B cell (primary cell): Measurements from ENCODE around the gene PBX2. TPM values are rescaled to one million over a fixed set of nuclear protein-coding genes. Genes with fewer than 3 reads are reported as not detected.

Experiments used
- ATAC-seq: fragments of 200-7000 bp; cut with Tn5 transposase; one replicate; pipeline ENCODE4 v1.10.0; 2021; ENCODE audit warnings: low read depth, mild to moderate bottlenecking, moderate number of reproducible peaks, moderate library complexity
- CTCF ChIA-PET: fragments of 350-600 bp; sonication (Branson Sonifier 250); formaldehyde crosslinking; loops from one replicate; lab custom pipeline; 2021; ENCODE audit warnings: antibody characterized with exemption, inconsistent platforms; lab: Charles Lee
- POLR2A ChIA-PET: fragments of 350-600 bp; sonication (Branson Sonifier 250); formaldehyde crosslinking; loops from one replicate; lab custom pipeline; 2021; ENCODE audit warnings: antibody characterized with exemption; lab: Charles Lee
- DNase-seq: peaks from one replicate; pipeline ENCODE4 v3.0.0; 2013
- H2AFZ ChIP-seq: 2 replicates; pipeline ENCODE4 v1.6.1; 2012; ENCODE audit warnings: mild to moderate bottlenecking, low read depth, low read length; ENCODE audit not compliant: insufficient read depth, poor library complexity, severe bottlenecking
- H3K27ac ChIP-seq, 2 donors: 1 replicate in 1 of 2; 2 replicates in 1 of 2; pipeline ENCODE4 v1.5.1; 2012 to 2013; ENCODE audit warnings: low read length in 2 of 2, mild to moderate bottlenecking in 2 of 2, moderate library complexity in 1 of 2
- H3K27me3 ChIP-seq, 4 experiments: fragments of 200-600 bp in 1 of 4; sonication (generic) in 1 of 4; replicated peaks in 1 of 4; 1 replicate in 2 of 4; 2 replicates in 2 of 4; pipeline versions ENCODE4 v1.6.1 to v1.7.0; 2013 to 2016; ENCODE audit warnings: low read length in 3 of 4, mild to moderate bottlenecking in 2 of 4, mixed read lengths in 1 of 4, moderate library complexity in 1 of 4; ENCODE audit not compliant: insufficient read depth in 4 of 4, control insufficient read depth in 3 of 4; ENCODE audit errors: control extremely low read depth in 1 of 4
- H3K36me3 ChIP-seq, 2 experiments: replicated peaks in 1 of 2; 1 replicate in 1 of 2; 2 replicates in 1 of 2; pipeline versions ENCODE4 v1.6.1 to v1.7.1; 2013; ENCODE audit warnings: low read length in 1 of 2; ENCODE audit not compliant: insufficient read depth in 2 of 2, control insufficient read depth in 1 of 2; ENCODE audit errors: control extremely low read depth in 1 of 2, extremely low read depth in 1 of 2
- H3K4me1 ChIP-seq, 2 donors: fragments of 200-600 bp in 1 of 2; sonication (generic) in 1 of 2; 1 replicate in 1 of 2; 2 replicates in 1 of 2; pipeline versions ENCODE4 v1.5.1 to v1.6.1; 2013 to 2017; ENCODE audit warnings: low read length in 2 of 2; ENCODE audit not compliant: control insufficient read depth in 2 of 2, insufficient read depth in 2 of 2
- H3K4me2 ChIP-seq: replicated peaks from 2 replicates; pipeline ENCODE3; 2012; ENCODE audit warnings: mild to moderate bottlenecking, low read depth, low read length; ENCODE audit not compliant: poor library complexity, severe bottlenecking
- H3K4me3 ChIP-seq, 5 experiments: fragments of 200-600 bp in 1 of 5; sonication (generic) in 1 of 5; 1 replicate in 3 of 5; 2 replicates in 2 of 5; pipeline versions ENCODE4 v1.5.1 to v1.7.0; 2011 to 2016; ENCODE audit warnings: low read length in 4 of 5, mild to moderate bottlenecking in 4 of 5, low read depth in 2 of 5, control low read depth in 1 of 5, moderate library complexity in 1 of 5; ENCODE audit not compliant: insufficient read depth in 1 of 5; ENCODE audit errors: control extremely low read depth in 1 of 5, extremely low read depth in 1 of 5
- H3K79me2 ChIP-seq: fragments of 200-600 bp; sonication (generic); one replicate; pipeline ENCODE4 v1.6.0; 2016; ENCODE audit warnings: low read length; ENCODE audit not compliant: control insufficient read depth, insufficient read depth
- H3K9ac ChIP-seq: fragments of 200-600 bp; sonication (generic); 2 replicates; pipeline ENCODE4 v1.6.1; 2017; ENCODE audit warnings: mild to moderate bottlenecking, low read length, moderate library complexity
- H3K9me3 ChIP-seq, 3 donors: one replicate each; pipeline versions ENCODE4 v1.6.1 to v1.7.1; 2013; ENCODE audit warnings: low read length in 2 of 3; ENCODE audit not compliant: control insufficient read depth in 2 of 3, insufficient read depth in 1 of 3; ENCODE audit errors: control extremely low read depth in 1 of 3
- H4K20me1 ChIP-seq: 2 replicates; pipeline ENCODE4 v1.6.0; 2012; ENCODE audit warnings: mild to moderate bottlenecking, low read length; ENCODE audit not compliant: insufficient read depth, control insufficient read depth, poor library complexity, severe bottlenecking
- H3K27ac Mint-ChIP-seq: one replicate; pipeline ENCODE4 v1.8.0; 2021; ENCODE audit warnings: mixed read lengths
- H3K27me3 Mint-ChIP-seq: one replicate; pipeline ENCODE4 v1.8.0; 2021; ENCODE audit warnings: mixed read lengths
- H3K4me1 Mint-ChIP-seq: one replicate; pipeline ENCODE4 v1.8.0; 2021; ENCODE audit warnings: mixed read lengths
- H3K4me3 Mint-ChIP-seq: one replicate; pipeline ENCODE4 v1.8.0; 2021; ENCODE audit warnings: mixed read lengths
- H3K9me3 Mint-ChIP-seq: one replicate; pipeline ENCODE4 v1.8.0; 2022; ENCODE audit warnings: mixed read lengths; ENCODE audit not compliant: insufficient read depth
- EZH2 ChIP-seq: IDR thresholded peaks from 2 replicates; pipeline ENCODE4 v1.6.1; 2012; ENCODE audit warnings: borderline replicate concordance, low read depth, mild to moderate bottlenecking, moderate library complexity, low read length; ENCODE audit not compliant: insufficient read depth, poor library complexity, severe bottlenecking
- WGBS: methylation state at CpG from one replicate; pipeline ENCODE4 v1.1.5; 2013; ENCODE audit warnings: missing lambda C conversion rate; ENCODE audit not compliant: insufficient coverage; 5-methylcytosine and 5-hydroxymethylcytosine counted together
- intact Hi-C: fragments of 100-400 bp; cut with micrococcal nuclease; formaldehyde crosslinking; loops from one replicate; pipeline ENCODE4 v1.10.0; 2022
- polyA plus RNA-seq: library from polyadenylated mRNA; depleted of rRNA; stranded (reverse); fragments of >200 nt; gene quantifications from 2 replicates; pipeline ENCODE4 v1.2.3, GENCODE V29; 2012
- total RNA-seq, 2 donors: library from RNA; stranded (reverse); fragments of 120-200 nt in 1 of 2; gene quantifications; 1 replicate in 1 of 2; 2 replicates in 1 of 2; pipeline versions ENCODE4 v1.2.3 to v1.2.4, GENCODE V29; 2013 to 2022
- TF ChIP-seq, protein P1 (sequence below): fragments of 200-600 bp; IDR thresholded peaks from one replicate; pipeline ENCODE4 v1.8.0; 2022; ENCODE audit warnings: antibody characterized with exemption, mild to moderate bottlenecking

PBX2 gene
- total and polyA plus RNA-seq, 2 donors (not counting 1 experiment from before 2014, with no cell fraction given): 128 to 188 TPM

DNA sequence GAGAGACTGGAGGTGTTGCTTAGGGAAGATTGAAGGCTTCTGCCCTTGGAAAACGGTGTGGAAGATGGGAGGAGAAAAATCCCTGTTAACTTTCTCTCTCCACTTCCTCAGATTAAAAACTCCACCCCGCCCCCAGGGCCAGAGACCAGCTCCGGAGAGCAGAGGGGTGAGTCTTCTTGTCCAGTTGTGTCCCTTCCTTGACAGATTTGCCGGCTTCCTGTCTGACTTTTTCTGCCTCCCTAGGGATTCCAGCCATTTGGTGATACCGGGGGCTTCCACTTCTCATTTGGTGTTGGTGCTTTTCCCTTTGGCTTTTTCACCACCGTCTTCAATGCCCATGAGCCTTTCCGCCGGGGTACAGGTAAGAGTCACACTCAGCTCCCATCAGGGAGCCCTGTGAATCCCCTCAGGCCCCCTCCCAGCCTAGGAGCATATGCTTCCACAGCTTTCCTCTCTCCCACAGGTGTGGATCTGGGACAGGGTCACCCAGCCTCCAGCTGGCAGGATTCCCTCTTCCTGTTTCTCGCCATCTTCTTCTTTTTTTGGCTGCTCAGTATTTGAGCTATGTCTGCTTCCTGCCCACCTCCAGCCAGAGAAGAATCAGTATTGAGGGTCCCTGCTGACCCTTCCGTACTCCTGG is 10.1 kb downstream of the PBX2 start:
- no peak for TF ChIP-seq EZH2
- TF ChIP-seq, protein P1, sequence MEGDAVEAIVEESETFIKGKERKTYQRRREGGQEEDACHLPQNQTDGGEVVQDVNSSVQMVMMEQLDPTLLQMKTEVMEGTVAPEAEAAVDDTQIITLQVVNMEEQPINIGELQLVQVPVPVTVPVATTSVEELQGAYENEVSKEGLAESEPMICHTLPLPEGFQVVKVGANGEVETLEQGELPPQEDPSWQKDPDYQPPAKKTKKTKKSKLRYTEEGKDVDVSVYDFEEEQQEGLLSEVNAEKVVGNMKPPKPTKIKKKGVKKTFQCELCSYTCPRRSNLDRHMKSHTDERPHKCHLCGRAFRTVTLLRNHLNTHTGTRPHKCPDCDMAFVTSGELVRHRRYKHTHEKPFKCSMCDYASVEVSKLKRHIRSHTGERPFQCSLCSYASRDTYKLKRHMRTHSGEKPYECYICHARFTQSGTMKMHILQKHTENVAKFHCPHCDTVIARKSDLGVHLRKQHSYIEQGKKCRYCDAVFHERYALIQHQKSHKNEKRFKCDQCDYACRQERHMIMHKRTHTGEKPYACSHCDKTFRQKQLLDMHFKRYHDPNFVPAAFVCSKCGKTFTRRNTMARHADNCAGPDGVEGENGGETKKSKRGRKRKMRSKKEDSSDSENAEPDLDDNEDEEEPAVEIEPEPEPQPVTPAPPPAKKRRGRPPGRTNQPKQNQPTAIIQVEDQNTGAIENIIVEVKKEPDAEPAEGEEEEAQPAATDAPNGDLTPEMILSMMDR: no peak
- Histone ChIP-seq H3K4me1 (peaks cover 31 to 37% of the 10 kb centered on the region in 2 donors), H3K27ac (no peak overlapping the region), H3K9ac (no peak overlapping the region), H3K79me2 (peaks cover 38% of the 10 kb centered on the region), H4K20me1 (no peaks in the 10 kb centered on the region), H3K4me2 (peak overlapping the region; percentile 93), H2AFZ (no peak overlapping the region), H3K27me3 (no peaks in the 10 kb centered on the region), H3K36me3 (peaks cover 0 to 40% of the 10 kb centered on the region in 2 experiments), H3K9me3 (no peaks in the 10 kb centered on the region), H3K4me3 (no peak overlapping the region)
- DNase-seq: no peak
- ChIA-PET CTCF (interaction anchor here (1.0 to 1.2 kb wide), 3 partner anchors 16 to 805 kb away, joined by 3 to 4 read pairs (median 4); no protein-coding TSS in a partner anchor), POLR2A (interaction anchor here (1.0 to 1.7 kb wide), 3 partner anchors 10 to 15 kb away, joined by 3 to 7 read pairs (median 5); partner anchors contain the start of genes GPSM3 and PBX2)
- H3K9me3 Mint-ChIP-seq: no peaks in the 10 kb centered on the region
- ATAC-seq: no peak
- H3K27me3 Mint-ChIP-seq: no peaks in the 10 kb centered on the region
- intact Hi-C loops: loop anchor here (5.0 kb wide), 6 partner anchors 223 to 1392 kb away; partner anchors contain the start of genes CSNK2B, HSD17B8, LY6G5B and NELFE
- peak overlapping the region; percentile 97 for H3K4me3 Mint-ChIP-seq
- H3K4me1 Mint-ChIP-seq: peaks cover 57% of the 10 kb centered on the region
- H3K27ac Mint-ChIP-seq: peak overlapping the region; percentile 44
- 89% methylated on average over 9 of the region's 10 CpGs for WGBS
